ENCODE results near the gene DSG2.

DSG2 gene

DNA sequence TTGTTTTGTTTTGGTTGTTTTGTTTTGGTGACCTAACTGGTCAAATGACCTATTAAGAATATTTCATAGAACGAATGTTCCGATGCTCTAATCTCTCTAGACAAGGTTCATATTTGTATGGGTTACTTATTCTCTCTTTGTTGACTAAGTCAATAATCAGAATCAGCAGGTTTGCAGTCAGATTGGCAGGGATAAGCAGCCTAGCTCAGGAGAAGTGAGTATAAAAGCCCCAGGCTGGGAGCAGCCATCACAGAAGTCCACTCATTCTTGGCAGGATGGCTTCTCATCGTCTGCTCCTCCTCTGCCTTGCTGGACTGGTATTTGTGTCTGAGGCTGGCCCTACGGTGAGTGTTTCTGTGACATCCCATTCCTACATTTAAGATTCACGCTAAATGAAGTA lies 93.7 kb downstream of the DSG2 start, which contains the start of gene TTR:
Gene TTR, plus strand, starts transcription at position 250 of the 400 bp plus-strand sequence. Its CDS starts 26 bp downstream, at position 276.
- no peak for TF ChIP-seq SPI1 (IDR thresholded peaks at IDR 0.05; ENCODE audit: low read depth, low read length)
- no peak for TF ChIP-seq POLR2AphosphoS5 (IDR thresholded peaks at IDR 0.05; ENCODE audit: low read depth, low read length)
- no peak for TF ChIP-seq POLR2A (IDR thresholded peaks at IDR 0.05; ENCODE audit: low read depth, low read length)
- TF ChIP-seq TAF1 (IDR thresholded peaks at IDR 0.05; ENCODE audit: low read depth, low read length): no peak
- no peak for TF ChIP-seq POU2F2 (IDR thresholded peaks at IDR 0.05; ENCODE audit: low read depth, low read length)
- FAIRE-seq (no peak), DNase-seq (ENCODE audit: insufficient read length, low spot score) (no peak)

DNA sequence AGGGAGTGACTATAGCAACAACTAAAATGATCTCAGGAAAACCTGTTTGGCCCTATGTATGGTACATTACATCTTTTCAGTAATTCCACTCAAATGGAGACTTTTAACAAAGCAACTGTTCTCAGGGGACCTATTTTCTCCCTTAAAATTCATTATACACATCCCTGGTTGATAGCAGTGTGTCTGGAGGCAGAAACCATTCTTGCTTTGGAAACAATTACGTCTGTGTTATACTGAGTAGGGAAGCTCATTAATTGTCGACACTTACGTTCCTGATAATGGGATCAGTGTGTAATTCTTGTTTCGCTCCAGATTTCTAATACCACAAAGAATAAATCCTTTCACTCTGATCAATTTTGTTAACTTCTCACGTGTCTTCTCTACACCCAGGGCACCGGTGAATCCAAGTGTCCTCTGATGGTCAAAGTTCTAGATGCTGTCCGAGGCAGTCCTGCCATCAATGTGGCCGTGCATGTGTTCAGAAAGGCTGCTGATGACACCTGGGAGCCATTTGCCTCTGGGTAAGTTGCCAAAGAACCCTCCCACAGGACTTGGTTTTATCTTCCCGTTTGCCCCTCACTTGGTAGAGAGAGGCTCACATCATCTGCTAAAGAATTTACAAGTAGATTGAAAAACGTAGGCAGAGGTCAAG lies 94.7 kb downstream of the DSG2 start:
- no peak for FAIRE-seq
- TF ChIP-seq TAF1 (IDR thresholded peaks at IDR 0.05; ENCODE audit: low read depth, low read length) (no peak), POLR2AphosphoS5 (IDR thresholded peaks at IDR 0.05; ENCODE audit: low read depth, low read length) (no peak), SPI1 (IDR thresholded peaks at IDR 0.05; ENCODE audit: low read depth, low read length) (no peak), POLR2A (IDR thresholded peaks at IDR 0.05; ENCODE audit: low read depth, low read length) (no peak), PAX5 (IDR thresholded peaks at IDR 0.05; ENCODE audit: insufficient read depth, low read length, severe bottlenecking) (no peak)
- DNase-seq (ENCODE audit: insufficient read length, low spot score): no peak

DNA sequence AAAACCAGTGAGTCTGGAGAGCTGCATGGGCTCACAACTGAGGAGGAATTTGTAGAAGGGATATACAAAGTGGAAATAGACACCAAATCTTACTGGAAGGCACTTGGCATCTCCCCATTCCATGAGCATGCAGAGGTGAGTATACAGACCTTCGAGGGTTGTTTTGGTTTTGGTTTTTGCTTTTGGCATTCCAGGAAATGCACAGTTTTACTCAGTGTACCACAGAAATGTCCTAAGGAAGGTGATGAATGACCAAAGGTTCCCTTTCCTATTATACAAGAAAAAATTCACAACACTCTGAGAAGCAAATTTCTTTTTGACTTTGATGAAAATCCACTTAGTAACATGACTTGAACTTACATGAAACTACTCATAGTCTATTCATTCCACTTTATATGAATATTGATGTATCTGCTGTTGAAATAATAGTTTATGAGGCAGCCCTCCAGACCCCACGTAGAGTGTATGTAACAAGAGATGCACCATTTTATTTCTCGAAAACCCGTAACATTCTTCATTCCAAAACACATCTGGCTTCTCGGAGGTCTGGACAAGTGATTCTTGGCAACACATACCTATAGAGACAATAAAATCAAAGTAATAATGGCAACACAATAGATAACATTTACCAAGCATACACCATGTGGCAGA lies 97.3 kb downstream of the DSG2 start:
- FAIRE-seq (no peak), DNase-seq (ENCODE audit: insufficient read length, low spot score) (no peak)
- no peak for TF ChIP-seq POU2F2 (IDR thresholded peaks at IDR 0.05; ENCODE audit: low read depth, low read length)
- no peak for TF ChIP-seq POLR2AphosphoS5 (IDR thresholded peaks at IDR 0.05; ENCODE audit: low read depth, low read length)
- TF ChIP-seq TAF1 (IDR thresholded peaks at IDR 0.05; ENCODE audit: low read depth, low read length): no peak
- TF ChIP-seq POLR2A (IDR thresholded peaks at IDR 0.05; ENCODE audit: low read depth, low read length): no peak

DNA sequence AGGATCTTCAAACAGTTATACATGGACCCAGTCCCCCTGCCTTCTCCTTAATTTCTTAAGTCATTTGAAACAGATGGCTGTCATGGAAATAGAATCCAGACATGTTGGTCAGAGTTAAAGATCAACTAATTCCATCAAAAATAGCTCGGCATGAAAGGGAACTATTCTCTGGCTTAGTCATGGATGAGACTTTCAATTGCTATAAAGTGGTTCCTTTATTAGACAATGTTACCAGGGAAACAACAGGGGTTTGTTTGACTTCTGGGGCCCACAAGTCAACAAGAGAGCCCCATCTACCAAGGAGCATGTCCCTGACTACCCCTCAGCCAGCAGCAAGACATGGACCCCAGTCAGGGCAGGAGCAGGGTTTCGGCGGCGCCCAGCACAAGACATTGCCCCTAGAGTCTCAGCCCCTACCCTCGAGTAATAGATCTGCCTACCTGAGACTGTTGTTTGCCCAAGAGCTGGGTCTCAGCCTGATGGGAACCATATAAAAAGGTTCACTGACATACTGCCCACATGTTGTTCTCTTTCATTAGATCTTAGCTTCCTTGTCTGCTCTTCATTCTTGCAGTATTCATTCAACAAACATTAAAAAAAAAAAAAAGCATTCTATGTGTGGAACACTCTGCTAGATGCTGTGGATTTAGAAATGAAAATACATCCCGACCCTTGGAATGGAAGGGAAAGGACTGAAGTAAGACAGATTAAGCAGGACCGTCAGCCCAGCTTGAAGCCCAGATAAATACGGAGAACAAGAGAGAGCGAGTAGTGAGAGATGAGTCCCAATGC lies 98.3 kb downstream of the DSG2 start:
- FAIRE-seq (no peak), DNase-seq (ENCODE audit: insufficient read length, low spot score) (no peak)
- TF ChIP-seq POLR2AphosphoS5 (IDR thresholded peaks at IDR 0.05; ENCODE audit: low read depth, low read length) (no peak), PAX5 (IDR thresholded peaks at IDR 0.05; ENCODE audit: insufficient read depth, low read length, severe bottlenecking) (no peak), SPI1 (IDR thresholded peaks at IDR 0.05; ENCODE audit: low read depth, low read length) (no peak), POU2F2 (IDR thresholded peaks at IDR 0.05; ENCODE audit: low read depth, low read length) (no peak), TAF1 (IDR thresholded peaks at IDR 0.05; ENCODE audit: low read depth, low read length) (no peak), POLR2A (IDR thresholded peaks at IDR 0.05; ENCODE audit: low read depth, low read length) (no peak)

DNA sequence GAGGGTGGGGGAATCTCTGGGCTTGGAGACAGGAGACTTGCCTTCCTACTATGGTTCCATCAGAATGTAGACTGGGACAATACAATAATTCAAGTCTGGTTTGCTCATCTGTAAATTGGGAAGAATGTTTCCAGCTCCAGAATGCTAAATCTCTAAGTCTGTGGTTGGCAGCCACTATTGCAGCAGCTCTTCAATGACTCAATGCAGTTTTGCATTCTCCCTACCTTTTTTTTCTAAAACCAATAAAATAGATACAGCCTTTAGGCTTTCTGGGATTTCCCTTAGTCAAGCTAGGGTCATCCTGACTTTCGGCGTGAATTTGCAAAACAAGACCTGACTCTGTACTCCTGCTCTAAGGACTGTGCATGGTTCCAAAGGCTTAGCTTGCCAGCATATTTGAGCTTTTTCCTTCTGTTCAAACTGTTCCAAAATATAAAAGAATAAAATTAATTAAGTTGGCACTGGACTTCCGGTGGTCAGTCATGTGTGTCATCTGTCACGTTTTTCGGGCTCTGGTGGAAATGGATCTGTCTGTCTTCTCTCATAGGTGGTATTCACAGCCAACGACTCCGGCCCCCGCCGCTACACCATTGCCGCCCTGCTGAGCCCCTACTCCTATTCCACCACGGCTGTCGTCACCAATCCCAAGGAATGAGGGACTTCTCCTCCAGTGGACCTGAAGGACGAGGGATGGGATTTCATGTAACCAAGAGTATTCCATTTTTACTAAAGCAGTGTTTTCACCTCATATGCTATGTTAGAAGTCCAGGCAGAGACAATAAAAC lies 100.2 kb downstream of the DSG2 start:
- FAIRE-seq: no peak
- DNase-seq (ENCODE audit: insufficient read length, low spot score): no peak
- no peak for TF ChIP-seq POU2F2 (IDR thresholded peaks at IDR 0.05; ENCODE audit: low read depth, low read length)
- TF ChIP-seq SPI1 (IDR thresholded peaks at IDR 0.05; ENCODE audit: low read depth, low read length): no peak
- no peak for TF ChIP-seq PAX5 (IDR thresholded peaks at IDR 0.05; ENCODE audit: insufficient read depth, low read length, severe bottlenecking)

Data from GM12891 (cell line).